Measurements from ENCODE around the gene MEGF8. TPM values are rescaled to one million over a fixed set of nuclear protein-coding genes. Genes with fewer than 3 reads are reported as not detected.

Gene MEGF8
- total RNA-seq, 1 experiment from 2014 or later: 7.7 TPM

- H3K9ac ChIP-seq (ENCODE audit: low read length): no peak overlapping the region
- ATAC-seq (no peak), DNase-seq (no peak)
- no TSS peak for BruUV-seq (replicated peaks)
- H3K9me2 ChIP-seq (replicated peaks; ENCODE audit: low read length): no peaks in the 10 kb centered on the region
- CTCF ChIA-PET: interaction anchor here (0.5 kb wide), 1 partner anchor 165 kb away, joined by 3 read pairs; no protein-coding TSS in a partner anchor
- H3K4me3 ChIP-seq (ENCODE audit: low read length): no peak overlapping the region
- H2AFZ ChIP-seq (ENCODE audit: low read length): no peak overlapping the region
- peaks cover 3% of the 10 kb centered on the region; the same call in 1 of the 2 replicates for H3K4me1 ChIP-seq (ENCODE audit: insufficient read depth, low read length)
- no peaks in the 10 kb centered on the region for H3K9me3 ChIP-seq (ENCODE audit: low read length)
- H3K4me2 ChIP-seq (ENCODE audit: low read length): no peak overlapping the region
- H3K27me3 ChIP-seq (ENCODE audit: low read length): no peaks in the 10 kb centered on the region
- H4K20me1 ChIP-seq (ENCODE audit: low read length): no peaks in the 10 kb centered on the region
- no peak for TF ChIP-seq EZH2 (IDR thresholded peaks at IDR 0.05; ENCODE audit: low read length, unreplicated experiment)
- no peak for TF ChIP-seq CTCF (conservative IDR thresholded peaks at IDR 0.05; ENCODE audit: low read depth, low read length)
- TF ChIP-seq EZH2phosphoT487 (IDR thresholded peaks at IDR 0.05; ENCODE audit: borderline replicate concordance, low read length): no peak
- POLR2A ChIA-PET (ENCODE audit: unreplicated experiment): no interaction called here
- no peak overlapping the region for H3K27ac ChIP-seq (ENCODE audit: low read length)
- no peaks in the 10 kb centered on the region for H3F3A ChIP-seq (ENCODE audit: low read length, unreplicated experiment)
- no peaks in the 10 kb centered on the region for H3K36me3 ChIP-seq (ENCODE audit: low read depth, low read length)
- intact Hi-C loops (cut with micrococcal nuclease): no loop called here
- H3K79me2 ChIP-seq (ENCODE audit: low read length): no peaks in the 10 kb centered on the region
These were observed 84.9 kb downstream of the MEGF8 start for GRCh38 chr19:42410371-42410770.

GRCh38 chr19:42411581-42412178 is 86.2 kb downstream of the MEGF8 start:
- no peaks in the 10 kb centered on the region for H3K27me3 ChIP-seq (ENCODE audit: low read length)
- no peaks in the 10 kb centered on the region for H3F3A ChIP-seq (ENCODE audit: low read length, unreplicated experiment)
- ATAC-seq (no peak), DNase-seq (no peak)
- intact Hi-C loops (cut with micrococcal nuclease): no loop called here
- ChIA-PET POLR2A (ENCODE audit: unreplicated experiment) (no interaction called here), CTCF (interaction anchor here (0.6 kb wide), 1 partner anchor 81 kb away, joined by 3 read pairs; no protein-coding TSS in a partner anchor)
- H3K9me2 ChIP-seq (replicated peaks; ENCODE audit: low read length): no peaks in the 10 kb centered on the region
- H3K27ac ChIP-seq (ENCODE audit: low read length): no peak overlapping the region
- BruUV-seq (replicated peaks): no TSS peak
- no peak overlapping the region for H3K4me2 ChIP-seq (ENCODE audit: low read length)
- no peaks in the 10 kb centered on the region for H3K9me3 ChIP-seq (ENCODE audit: low read length)
- H3K4me3 ChIP-seq (ENCODE audit: low read length): no peak overlapping the region
- H3K9ac ChIP-seq (ENCODE audit: low read length): no peak overlapping the region
- no peak overlapping the region for H2AFZ ChIP-seq (ENCODE audit: low read length)
- no peaks in the 10 kb centered on the region for H4K20me1 ChIP-seq (ENCODE audit: low read length)
- H3K4me1 ChIP-seq (ENCODE audit: insufficient read depth, low read length): peaks cover 3% of the 10 kb centered on the region; the same call in 1 of the 2 replicates
- H3K79me2 ChIP-seq (ENCODE audit: low read length): no peaks in the 10 kb centered on the region
- H3K36me3 ChIP-seq (ENCODE audit: low read depth, low read length): no peaks in the 10 kb centered on the region
- no peak for TF ChIP-seq CTCF (conservative IDR thresholded peaks at IDR 0.05; ENCODE audit: low read depth, low read length)
- no peak for TF ChIP-seq EZH2 (IDR thresholded peaks at IDR 0.05; ENCODE audit: low read length, unreplicated experiment)
- TF ChIP-seq EZH2phosphoT487 (IDR thresholded peaks at IDR 0.05; ENCODE audit: borderline replicate concordance, low read length): no peak

- DNase-seq: no peak
- no peaks in the 10 kb centered on the region for H3K9me2 ChIP-seq (replicated peaks; ENCODE audit: low read length)
- no peaks in the 10 kb centered on the region for H4K20me1 ChIP-seq (ENCODE audit: low read length)
- intact Hi-C loops (cut with micrococcal nuclease): no loop called here
- H3K27ac ChIP-seq (ENCODE audit: low read length): no peak overlapping the region
- no peaks in the 10 kb centered on the region for H3K36me3 ChIP-seq (ENCODE audit: low read depth, low read length)
- no peaks in the 10 kb centered on the region for H3K79me2 ChIP-seq (ENCODE audit: low read length)
- POLR2A ChIA-PET (ENCODE audit: unreplicated experiment): no interaction called here
- H3K27me3 ChIP-seq (ENCODE audit: low read length): no peaks in the 10 kb centered on the region
- TF ChIP-seq EZH2 (IDR thresholded peaks at IDR 0.05; ENCODE audit: low read length, unreplicated experiment): no peak
- no peak for TF ChIP-seq CTCF (conservative IDR thresholded peaks at IDR 0.05; ENCODE audit: low read depth, low read length)
- no peak for TF ChIP-seq EZH2phosphoT487 (IDR thresholded peaks at IDR 0.05; ENCODE audit: borderline replicate concordance, low read length)
- H3K4me2 ChIP-seq (ENCODE audit: low read length): no peak overlapping the region
- CTCF ChIA-PET: interaction anchor here (0.6 kb wide), 1 partner anchor 81 kb away, joined by 3 read pairs; no protein-coding TSS in a partner anchor
- no TSS peak for BruUV-seq (replicated peaks)
- no peak overlapping the region for H3K9ac ChIP-seq (ENCODE audit: low read length)
- no peak overlapping the region for H3K4me3 ChIP-seq (ENCODE audit: low read length)
- H2AFZ ChIP-seq (ENCODE audit: low read length): no peak overlapping the region
- H3K9me3 ChIP-seq (ENCODE audit: low read length): no peaks in the 10 kb centered on the region
- peak; percentile 18; the same call in 1 of the 2 replicates for ATAC-seq
- H3F3A ChIP-seq (ENCODE audit: low read length, unreplicated experiment): no peaks in the 10 kb centered on the region
- H3K4me1 ChIP-seq (ENCODE audit: insufficient read depth, low read length): peaks cover 3% of the 10 kb centered on the region; the same call in 1 of the 2 replicates
These were observed 86.8 kb downstream of the MEGF8 start for GRCh38 chr19:42412227-42412626.
